ENCODE results near the gene DUSP16. TPM values are rescaled to one million over a fixed set of nuclear protein-coding genes. Genes with fewer than 3 reads are reported as not detected.

Gene DUSP16
- total and polyA plus RNA-seq, 2 of the 8 experiments (the other 6 are each of a cell fraction or from before 2014, with no cell fraction given) = 31.6 to 55.9 TPM

DNA sequence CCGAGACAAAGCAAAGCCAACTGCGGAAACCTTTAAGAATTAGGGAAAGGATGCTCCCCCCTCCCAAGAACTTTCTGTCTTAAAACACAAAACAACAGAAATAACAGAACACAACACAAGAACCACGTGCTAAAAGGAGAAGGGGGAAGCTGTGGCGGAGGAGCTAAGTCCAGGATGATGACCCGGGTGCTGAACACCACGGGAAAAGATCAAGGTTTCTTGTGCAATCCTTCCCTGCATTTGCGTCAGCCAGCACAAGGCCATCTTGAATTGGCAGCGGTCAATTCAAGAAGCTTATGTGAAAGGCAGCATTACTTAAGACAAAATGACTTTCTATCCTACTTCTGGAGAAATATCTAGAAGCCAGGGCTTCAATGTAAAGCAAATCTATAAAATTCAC lies 38.0 kb upstream of the DUSP16 start:
- CTCF ChIA-PET (ENCODE audit: partially characterized antibody) = interaction anchor here (1.0 to 2.1 kb wide), 6 partner anchors 9 to 137 kb away, joined by 3 to 9 read pairs (median 5); partner anchors contain the start of genes CREBL2 and DUSP16
- H2BK120ac ChIP-seq (replicated peaks; ENCODE audit: low read depth, low read length) = no peak overlapping the region
- no peak overlapping the region for H3K4ac ChIP-seq (replicated peaks; ENCODE audit: insufficient read length, low read depth, low read length)

More for the DNA sequence above, 38.0 kb upstream of the DUSP16 start:
- Histone ChIP-seq H2BK15ac (ENCODE audit: low read length) (no peak overlapping the region), H2AK5ac (ENCODE audit: low read depth, low read length) (peak overlapping the region; percentile 95), H3K79me2 (ENCODE audit: control insufficient read depth in 1 of 2, insufficient read depth in 2 of 2, low read length in 2 of 2) (no peaks in the 10 kb centered on the region), H3K27ac (ENCODE audit: low read depth, low read length) (no peak overlapping the region), H4K91ac (replicated peaks; ENCODE audit: insufficient read length, low read length) (no peak overlapping the region), H3K4me3 (ENCODE audit: extremely low read depth in 1 of 4, insufficient read depth in 2 of 4, low read depth in 3 of 4, low read length in 4 of 4) (no peak overlapping the region), H4K20me1 (replicated peaks in 1 of 2; ENCODE audit: control insufficient read depth in 1 of 2, insufficient read depth in 2 of 2, low read length in 2 of 2) (no peaks in the 10 kb centered on the region), H3K79me1 (ENCODE audit: low read depth, low read length) (no peaks in the 10 kb centered on the region), H4K8ac (ENCODE audit: extremely low read depth, insufficient read depth, low read length) (no peak overlapping the region; the same call in 1 of the 2 replicates), H3K4me1 (replicated peaks in 1 of 4; ENCODE audit: control insufficient read depth in 3 of 4, insufficient read depth in 4 of 4, low read length in 3 of 4) (peaks cover 0 to 2% (median 0%) of the 10 kb centered on the region in 4 experiments; a peak in 1 of 7 replicates), H3K4me2 (ENCODE audit: insufficient read depth in 1 of 2, low read depth in 2 of 2, low read length in 2 of 2) (no peak overlapping the region; a peak in 1 of 4 replicates), H3K56ac (replicated peaks; ENCODE audit: insufficient read length, low read depth, low read length) (no peak overlapping the region), H3K23me2 (ENCODE audit: low read depth, low read length) (0 out of 2 replicates have a peak, but pooled peaks cover 1% of the 10 kb centered on the region), H3K14ac (ENCODE audit: insufficient read length) (no peak overlapping the region), H3K27me3 (replicated peaks in 1 of 4; ENCODE audit: control insufficient read depth in 3 of 4, extremely low read depth in 1 of 4, insufficient read depth in 3 of 4, low read length in 3 of 4) (no peaks in the 10 kb centered on the region), H3K23ac (ENCODE audit: insufficient read length) (no peak overlapping the region), H3K9ac (replicated peaks in 1 of 4; ENCODE audit: extremely low read depth in 1 of 4, low read depth in 3 of 4, low read length in 3 of 4) (no peak overlapping the region), H3K18ac (ENCODE audit: extremely low read depth, low read length) (peak overlapping the region; percentile 72), H2BK12ac (ENCODE audit: low read depth, low read length) (peak overlapping the region; percentile 96), H3K9me3 (ENCODE audit: insufficient read depth in 2 of 2, low read depth in 1 of 2, low read length in 1 of 2) (no peaks in the 10 kb centered on the region), H3K36me3 (ENCODE audit: control insufficient read depth in 2 of 4, insufficient read depth in 4 of 4, low read length in 3 of 4) (no peaks in the 10 kb centered on the region), H4K5ac (ENCODE audit: insufficient read length, low read depth, low read length) (no peak overlapping the region), H2BK5ac (ENCODE audit: low read depth, low read length) (peak overlapping the region; percentile 88; the same call in 1 of the 2 replicates), H2BK20ac (ENCODE audit: low read length) (no peak overlapping the region; the same call in 1 of the 2 replicates), H2AFZ (ENCODE audit: low read length) (peak overlapping the region; percentile 97)
- TF ChIP-seq CEBPB (IDR thresholded peaks at IDR 0.05; ENCODE audit: low read depth, low read length) = peak; percentile 91
- no peak for TF ChIP-seq SP1 (IDR thresholded peaks at IDR 0.05; ENCODE audit: low read depth, low read length)
- POLR2A ChIA-PET (ENCODE audit: partially characterized antibody) = interaction anchor here (1.1 to 2.4 kb wide), 4 partner anchors 9 to 23 kb away, joined by 3 to 9 read pairs (median 6); partner anchors contain the start of gene CREBL2
- no peak for DNase-seq (ENCODE audit: low read depth in 1 of 2, low spot score in 2 of 2)
- peak; percentile 60 for FAIRE-seq
- WGBS, 2 experiments (ENCODE audit: extremely low coverage in 1 of 2, insufficient coverage in 1 of 2, insufficient read length in 1 of 2, insufficient replicate concordance in 2 of 2, low coverage in 1 of 2, low lambda C conversion rate in 2 of 2, missing lambda C conversion rate in 1 of 2) = 85% methylated on average over 8 of the region's 8 CpGs; no CpG with 5 or more reads in 1 of the 2 experiments
